NCI-H748 (cell line): ENCODE results near the gene TYMP.
A peak's percentile ranks its signal among the peaks of the same experiment; 100 is the strongest.
"Not testable (repeated sequence)": the region's sequence is repeated elsewhere in the genome, so short reads cannot be mapped to it uniquely, and the experiment has no call there.

Experiments used
- DNase-seq: peaks from one replicate; lab custom pipeline; 2025; ENCODE audit not compliant: unreplicated experiment; lab: John Stamatoyannopoulos, UW

The TYMP gene

GRCh38 chr22:50542416-50542927 lies 12.7 kb upstream of the TYMP start:
- no peak for DNase-seq

- not testable (repeated sequence) for DNase-seq
These were observed 11.8 kb upstream of the TYMP start for GRCh38 chr22:50541667-50542026.

- no peak for DNase-seq
These were observed 10.6 kb upstream of the TYMP start for GRCh38 chr22:50540381-50540780.

- no peak for DNase-seq
These were observed 8.0 kb upstream of the TYMP start for GRCh38 chr22:50537765-50538164.

- DNase-seq, result no peak
These were observed 6.4 kb upstream of the TYMP start for GRCh38 chr22:50536226-50536625.

- no peak for DNase-seq
These were observed 5.3 kb upstream of the TYMP start for GRCh38 chr22:50535113-50535512.

GRCh38 chr22:50533856-50534711 lies 4.3 kb upstream of the TYMP start:
- DNase-seq, result not testable (repeated sequence)

GRCh38 chr22:50532824-50533796 lies 3.3 kb upstream of the TYMP start:
- DNase-seq, result no peak

- peak; percentile 62 for DNase-seq
These were observed 2.3 kb upstream of the TYMP start for GRCh38 chr22:50531962-50532674.

- peak; percentile 59 for DNase-seq
These were observed 1.7 kb upstream of the TYMP start for GRCh38 chr22:50531546-50531961.

- DNase-seq, result peak; percentile 80
These were observed 1.2 kb upstream of the TYMP start for GRCh38 chr22:50530877-50531545.

- no peak for DNase-seq
These were observed 716 bp upstream of the TYMP start for GRCh38 chr22:50530580-50530876.

GRCh38 chr22:50529416-50529896 lies 356 bp downstream of the TYMP start:
- DNase-seq, result peak; percentile 33

- DNase-seq, result peak; percentile 24
These were observed 963 bp downstream of the TYMP start for GRCh38 chr22:50528682-50529415.

- DNase-seq, result no peak
These were observed 1.7 kb downstream of the TYMP start for GRCh38 chr22:50527921-50528681.

GRCh38 chr22:50526834-50527801 lies 2.7 kb downstream of the TYMP start:
- DNase-seq, result peak; percentile 52

GRCh38 chr22:50526108-50526833 lies 3.5 kb downstream of the TYMP start:
- peak; percentile 83 for DNase-seq

- DNase-seq, result no peak
These were observed 4.0 kb downstream of the TYMP start for GRCh38 chr22:50525858-50526107.
